ENCODE measurements around the gene RIMOC1. TPM values are rescaled to one million over a fixed set of nuclear protein-coding genes. Genes with fewer than 3 reads are reported as not detected.

The RIMOC1 gene
- total RNA-seq, 2 donors from 2014 or later: 8.8 to 9.9 TPM

DNA sequence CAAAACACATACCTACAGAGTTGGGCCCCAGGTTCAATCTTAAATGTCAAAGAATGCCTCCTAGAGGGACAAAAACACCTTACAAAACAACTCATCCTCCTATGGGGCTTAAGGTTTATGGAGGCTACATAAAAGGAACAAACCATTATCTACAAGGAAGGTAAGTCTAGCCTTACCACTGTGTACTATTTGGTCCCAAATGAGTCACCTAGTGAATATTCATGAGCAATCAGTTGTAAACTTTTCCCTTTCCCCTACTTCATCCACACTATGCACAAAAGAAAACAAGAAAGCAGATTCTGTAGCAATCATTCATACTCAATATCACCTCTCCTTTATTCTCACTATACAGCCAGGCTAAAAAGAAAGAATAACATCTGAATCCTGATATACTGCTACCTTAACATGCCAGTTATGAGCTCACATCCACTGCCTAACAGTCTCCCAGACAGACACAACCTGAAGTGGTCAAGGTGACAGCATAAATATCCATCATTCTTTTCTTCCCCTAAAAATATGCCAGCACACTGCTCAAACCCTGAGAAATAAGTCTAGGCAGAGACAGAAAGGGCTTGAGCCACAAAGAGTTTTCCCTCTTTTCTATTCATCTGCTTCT, 40.2 kb upstream of the RIMOC1 start:
- no peak overlapping the region for H3K4me3 ChIP-seq

DNA sequence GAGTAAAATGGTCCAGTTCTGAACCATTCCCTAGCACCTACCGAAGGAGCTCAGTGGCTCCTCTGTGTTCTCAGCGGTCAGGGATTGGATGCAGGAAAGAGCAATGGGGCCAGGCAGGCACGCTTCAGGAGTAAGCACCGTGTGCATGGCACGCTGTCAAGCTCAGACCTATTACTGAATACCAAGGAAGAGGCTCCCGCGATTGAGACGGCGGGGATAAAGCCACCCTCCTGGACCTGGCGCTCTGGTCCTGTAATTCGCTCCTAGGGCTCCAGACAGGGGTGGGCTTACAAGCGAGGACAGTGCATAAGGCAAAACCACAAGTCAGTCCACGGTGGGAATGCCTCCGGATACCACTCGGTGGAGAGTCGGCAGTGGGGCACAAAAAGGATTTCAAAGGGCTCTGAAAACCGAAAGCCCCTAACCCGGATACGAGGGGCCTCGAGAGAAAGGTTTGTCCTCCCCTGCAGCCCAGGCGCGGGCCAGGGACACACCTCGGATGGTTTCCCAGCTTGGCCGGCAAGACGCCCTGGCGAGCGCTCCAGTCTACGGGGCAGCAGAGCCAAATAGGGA, 34.9 kb upstream of the RIMOC1 start:
- no peak for ATAC-seq
- Histone ChIP-seq H3K27ac (peak overlapping the region in 2 of 4 donors; percentile 70 to 76), H3K4me3 (peak overlapping the region; percentile 2 to 78), H3K36me3 (replicated peaks in 1 of 2; ENCODE audit: insufficient read depth in 1 of 2, low read depth in 2 of 2) (no peaks in the 10 kb centered on the region), H3K9me3 (no peaks in the 10 kb centered on the region), H3K4me1 (peaks cover 15% of the 10 kb centered on the region), H3K27me3 (no peaks in the 10 kb centered on the region)
- 23 to 43% methylated on average over 14 to 28 of the region's 28 CpGs for WGBS, 2 donors
- intact Hi-C loops (cut with DNase I): no loop called here
- TF ChIP-seq POLR2A (IDR thresholded peaks at IDR 0.05): no peak
- TF ChIP-seq, protein P1, sequence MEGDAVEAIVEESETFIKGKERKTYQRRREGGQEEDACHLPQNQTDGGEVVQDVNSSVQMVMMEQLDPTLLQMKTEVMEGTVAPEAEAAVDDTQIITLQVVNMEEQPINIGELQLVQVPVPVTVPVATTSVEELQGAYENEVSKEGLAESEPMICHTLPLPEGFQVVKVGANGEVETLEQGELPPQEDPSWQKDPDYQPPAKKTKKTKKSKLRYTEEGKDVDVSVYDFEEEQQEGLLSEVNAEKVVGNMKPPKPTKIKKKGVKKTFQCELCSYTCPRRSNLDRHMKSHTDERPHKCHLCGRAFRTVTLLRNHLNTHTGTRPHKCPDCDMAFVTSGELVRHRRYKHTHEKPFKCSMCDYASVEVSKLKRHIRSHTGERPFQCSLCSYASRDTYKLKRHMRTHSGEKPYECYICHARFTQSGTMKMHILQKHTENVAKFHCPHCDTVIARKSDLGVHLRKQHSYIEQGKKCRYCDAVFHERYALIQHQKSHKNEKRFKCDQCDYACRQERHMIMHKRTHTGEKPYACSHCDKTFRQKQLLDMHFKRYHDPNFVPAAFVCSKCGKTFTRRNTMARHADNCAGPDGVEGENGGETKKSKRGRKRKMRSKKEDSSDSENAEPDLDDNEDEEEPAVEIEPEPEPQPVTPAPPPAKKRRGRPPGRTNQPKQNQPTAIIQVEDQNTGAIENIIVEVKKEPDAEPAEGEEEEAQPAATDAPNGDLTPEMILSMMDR (IDR thresholded peaks at IDR 0.05): no peak
- DNase-seq: peak in 3 of 4 donors; percentile 8 to 36 (median 16)

More for the DNA sequence above, 40.2 kb upstream of the RIMOC1 start:
- TF ChIP-seq, protein P1 (IDR thresholded peaks at IDR 0.05): no peak
- no peak for TF ChIP-seq POLR2A (IDR thresholded peaks at IDR 0.05)
- Histone ChIP-seq H3K4me1 (peaks cover 1% of the 10 kb centered on the region), H3K9me3 (no peaks in the 10 kb centered on the region), H3K36me3 (replicated peaks in 1 of 2; ENCODE audit: insufficient read depth in 1 of 2, low read depth in 2 of 2) (no peaks in the 10 kb centered on the region), H3K27me3 (no peaks in the 10 kb centered on the region), H3K27ac (no peak overlapping the region)
- ATAC-seq (no peak), DNase-seq (no peak)
- intact Hi-C loops (cut with DNase I): no loop called here

DNA sequence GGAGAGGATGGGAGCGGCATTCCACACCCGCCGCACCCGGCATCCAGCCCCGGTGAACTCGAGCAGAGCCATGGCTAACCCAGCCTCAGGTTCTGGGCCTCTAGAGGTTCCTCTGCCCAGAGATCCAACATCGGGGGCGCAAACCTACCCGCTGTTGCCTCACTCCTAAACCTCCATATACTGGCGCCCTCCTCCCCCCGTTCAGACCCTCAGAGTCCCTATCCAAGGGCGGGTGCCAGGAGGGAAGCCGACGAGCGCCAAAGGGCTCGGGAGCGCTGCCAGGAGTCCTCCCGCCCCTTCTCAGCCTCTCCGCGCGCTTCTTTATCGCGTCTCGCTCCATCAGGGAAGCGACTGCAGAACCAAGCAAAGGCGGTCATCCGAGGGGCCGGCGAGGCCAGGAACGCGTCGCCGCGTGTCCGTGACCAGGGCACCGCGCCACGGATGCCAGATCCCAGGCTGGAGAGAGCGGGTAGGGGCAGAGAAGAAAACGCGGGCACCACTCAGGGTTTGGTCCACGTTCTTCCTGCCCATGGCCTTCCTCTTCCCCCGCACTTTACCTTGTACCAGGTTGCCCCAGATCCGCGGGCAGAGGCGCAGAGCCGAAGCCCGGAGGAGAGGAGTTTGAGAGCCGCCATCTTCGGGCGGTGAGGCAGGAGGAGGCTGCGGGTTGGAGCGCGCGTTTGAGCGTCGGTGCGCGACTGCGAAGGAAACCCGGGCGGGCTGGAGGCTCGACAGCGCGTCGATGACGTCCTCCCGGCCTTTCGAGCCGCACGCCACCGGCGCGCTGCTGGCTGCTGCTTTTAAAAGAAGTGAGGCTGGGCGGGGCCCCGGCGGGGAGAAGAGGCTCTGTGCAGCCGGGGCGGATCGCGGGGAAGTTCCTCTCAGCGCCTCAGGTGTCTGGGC, 34.2 kb upstream of the RIMOC1 start, which contains the start of gene OXCT1:
OXCT1 (minus strand) TSS at position 702 of the 903 bp plus-strand sequence; CDS start at position 635, 67 bp downstream.
- peak; percentile 83 for ATAC-seq
- intact Hi-C loops (cut with DNase I): no loop called here
- Histone ChIP-seq H3K36me3 (replicated peaks in 1 of 2; ENCODE audit: insufficient read depth in 1 of 2, low read depth in 2 of 2) (no peaks in the 10 kb centered on the region), H3K27me3 (no peaks in the 10 kb centered on the region), H3K27ac (peak within 1 kb of the TSS in 3 of 4 donors; percentile 53 to 76 (median 70)), H3K4me1 (peaks cover 15% of the 10 kb centered on the region), H3K4me3 (peak within 1 kb of the TSS; percentile 2 to 78), H3K9me3 (no peaks in the 10 kb centered on the region)
- TF ChIP-seq, protein P1 (IDR thresholded peaks at IDR 0.05): no peak
- peak; percentile 27 to 79 (median 74) for TF ChIP-seq POLR2A (IDR thresholded peaks at IDR 0.05)
- peak; percentile 63 to 76 (median 71) for DNase-seq
- 0% methylated on average over 17 to 80 of the region's 82 CpGs for WGBS, 2 donors

DNA sequence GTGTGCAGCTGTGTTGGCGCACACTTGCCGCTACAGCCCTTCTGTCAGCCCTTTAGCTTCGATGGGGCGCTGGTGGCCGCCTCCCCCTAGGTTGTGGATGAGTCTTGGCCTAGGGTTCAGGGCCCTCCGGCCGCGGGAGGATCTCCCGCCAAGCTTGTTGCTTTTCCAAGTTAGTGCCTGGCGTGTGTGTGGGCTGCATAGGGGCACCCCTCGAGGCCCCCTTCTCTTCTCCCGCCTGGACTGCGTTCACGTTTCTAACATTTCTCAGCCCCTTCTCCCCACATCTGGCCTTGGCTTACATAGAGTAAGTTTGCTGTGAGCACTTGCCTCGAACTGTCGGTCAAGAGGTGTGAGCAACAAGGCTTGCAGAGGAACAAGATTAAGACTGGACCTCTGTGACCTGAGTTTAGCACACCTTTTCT, 33.5 kb upstream of the RIMOC1 start:
- Histone ChIP-seq H3K27ac (peak overlapping the region in 3 of 4 donors; percentile 53 to 76 (median 70)), H3K27me3 (no peaks in the 10 kb centered on the region), H3K4me1 (peaks cover 15% of the 10 kb centered on the region), H3K9me3 (no peaks in the 10 kb centered on the region), H3K4me3 (peak overlapping the region; percentile 2 to 78), H3K36me3 (replicated peaks in 1 of 2; ENCODE audit: insufficient read depth in 1 of 2, low read depth in 2 of 2) (no peaks in the 10 kb centered on the region)
- ATAC-seq (no peak), DNase-seq (no peak)
- WGBS, 2 donors: 5 to 14% methylated on average over 13 to 16 of the region's 16 CpGs
- intact Hi-C loops (cut with DNase I): no loop called here
- TF ChIP-seq POLR2A (IDR thresholded peaks at IDR 0.05): no peak
- TF ChIP-seq, protein P1 (IDR thresholded peaks at IDR 0.05): no peak

Data from body of pancreas (tissue), 4 donors.